Right forelimb (tissue), 1 donor: ENCODE data around the gene HSPG2.
A peak's percentile ranks its signal among the peaks of the same experiment; 100 is the strongest.
"Not testable (repeated sequence)": the region's sequence is repeated elsewhere in the genome, so short reads cannot be mapped to it uniquely, and the experiment has no call there.

Experiments used
- DNase-seq: peaks from one replicate; pipeline ENCODE4 v3.0.0-alpha.2; 2018

The HSPG2 gene

DNA sequence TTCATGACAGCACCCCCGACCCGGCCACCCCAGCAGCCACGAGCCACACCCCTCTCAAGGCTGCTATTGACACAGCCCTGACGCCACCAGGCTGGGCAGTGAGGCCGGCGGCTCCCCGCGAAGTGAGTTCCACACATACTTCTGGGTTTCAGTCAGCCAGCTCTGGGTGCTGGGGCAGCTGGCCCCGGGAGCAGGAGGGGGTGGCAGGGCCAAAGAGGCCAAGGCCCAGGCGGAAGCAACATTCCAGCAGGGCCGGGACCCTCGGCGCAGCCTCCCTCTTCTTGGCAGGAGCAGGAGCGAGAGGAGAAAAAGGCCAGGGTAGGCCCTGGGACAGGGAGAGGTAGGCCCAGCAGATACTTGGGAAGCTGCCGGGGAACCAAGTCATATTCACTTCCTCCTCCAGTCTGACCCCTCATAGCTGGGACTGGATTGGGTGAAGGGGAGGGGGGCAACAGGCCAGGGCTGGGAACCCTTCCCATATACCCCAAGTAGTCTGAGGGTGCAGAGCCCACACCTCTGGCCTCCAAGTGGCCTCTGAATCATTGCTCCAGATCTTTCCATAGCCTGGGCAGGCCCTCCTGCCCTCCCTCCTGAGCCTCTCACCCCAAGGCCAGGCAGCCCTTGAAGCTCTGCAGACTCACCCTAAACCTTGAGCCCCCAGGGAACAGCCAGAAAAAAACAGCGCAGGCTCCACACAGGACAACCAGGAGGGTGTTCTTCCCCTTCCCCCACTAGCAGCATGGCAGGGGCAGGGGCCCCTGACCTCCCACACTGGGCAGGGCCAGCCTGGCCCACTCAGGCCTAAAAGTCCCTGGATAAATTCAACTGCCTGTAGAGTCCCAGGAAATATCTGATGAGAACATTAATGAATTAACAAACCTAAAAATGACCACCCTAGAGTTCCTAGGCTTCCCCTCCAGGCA is 5.7 kb downstream of the HSPG2 start:
- DNase-seq = peak; percentile 65

DNA sequence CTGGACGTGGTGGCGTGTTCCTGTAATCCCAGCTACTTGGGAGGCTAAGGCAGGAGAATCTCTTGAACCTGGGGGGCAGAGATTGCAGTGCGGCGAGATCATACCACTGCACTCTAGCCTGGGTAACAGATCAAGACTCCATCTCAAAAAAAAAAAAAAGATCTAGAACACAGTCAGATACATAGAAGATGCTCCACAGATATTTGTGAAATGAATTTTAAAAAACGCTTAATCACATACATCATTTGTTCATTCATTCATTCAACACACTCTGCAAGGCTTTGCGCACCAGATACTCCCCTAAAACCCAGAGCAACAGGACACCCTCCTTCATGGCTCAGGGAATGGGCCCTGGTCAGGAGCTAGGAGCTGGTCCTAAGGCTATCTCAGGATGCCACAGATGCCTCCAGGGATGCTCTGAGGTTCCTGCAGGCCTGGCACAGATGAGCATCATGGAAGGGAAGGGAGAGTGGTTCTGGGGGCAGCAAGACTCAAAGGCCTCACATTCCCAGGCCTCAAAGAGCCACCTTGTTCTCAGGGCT is 6.4 kb downstream of the HSPG2 start:
- DNase-seq = no peak

DNA sequence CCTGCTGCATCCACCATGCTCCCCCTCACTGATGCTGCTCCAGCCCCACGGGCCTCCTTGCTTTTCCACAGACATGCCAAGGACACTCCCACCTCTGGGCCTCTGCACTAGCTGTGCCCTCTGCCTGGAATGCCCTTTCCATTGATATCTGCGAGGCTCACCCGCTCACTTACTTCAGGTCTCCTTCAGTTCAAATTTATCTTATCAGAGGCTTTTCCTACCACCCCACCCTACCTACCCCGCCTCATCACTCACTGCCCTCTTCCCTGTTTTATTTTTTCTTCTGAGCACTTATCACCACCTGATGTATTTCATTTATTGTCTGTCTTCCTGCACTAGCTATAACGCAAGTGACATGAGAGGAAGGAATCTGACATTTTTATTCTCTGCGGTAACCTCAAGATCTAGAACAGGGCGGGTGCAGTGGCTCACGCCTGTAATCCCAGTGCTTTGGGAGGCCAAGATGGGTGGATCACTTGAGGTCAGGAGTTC is 7.0 kb downstream of the HSPG2 start:
- DNase-seq = no peak

DNA sequence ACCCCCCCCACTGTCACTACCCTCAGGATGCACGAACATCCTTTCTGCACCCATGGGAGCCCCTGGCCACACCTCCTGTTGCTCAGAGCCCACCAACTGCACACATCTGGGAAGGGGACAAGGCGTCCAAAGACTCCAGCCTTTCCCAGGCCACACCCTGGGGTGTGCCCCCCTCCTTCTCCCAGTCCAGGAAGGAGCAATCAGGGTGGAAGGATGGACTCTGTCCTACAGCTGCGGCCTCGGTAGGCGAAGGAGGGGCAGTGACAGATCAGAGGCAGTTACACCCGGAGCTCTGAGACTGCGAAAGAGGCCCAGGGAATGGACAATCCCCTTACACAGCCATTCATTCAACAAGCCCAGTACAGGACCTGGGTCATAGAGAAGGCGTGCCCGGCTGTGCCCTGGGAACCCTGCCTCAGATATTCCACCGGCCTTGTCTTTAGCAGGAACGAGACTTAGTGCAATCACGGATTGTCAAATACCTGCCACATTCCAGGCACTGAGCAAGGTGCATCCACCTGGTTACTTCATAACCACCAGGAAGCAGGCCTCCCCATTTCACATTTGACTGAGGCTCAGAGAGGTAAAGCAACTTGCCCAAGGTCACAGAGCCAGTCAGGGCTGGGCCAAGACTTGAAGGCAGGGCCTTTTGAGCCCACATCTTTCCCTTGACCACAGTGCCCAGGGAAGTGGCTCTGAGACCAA is 9.4 kb downstream of the HSPG2 start:
- no peak for DNase-seq

DNA sequence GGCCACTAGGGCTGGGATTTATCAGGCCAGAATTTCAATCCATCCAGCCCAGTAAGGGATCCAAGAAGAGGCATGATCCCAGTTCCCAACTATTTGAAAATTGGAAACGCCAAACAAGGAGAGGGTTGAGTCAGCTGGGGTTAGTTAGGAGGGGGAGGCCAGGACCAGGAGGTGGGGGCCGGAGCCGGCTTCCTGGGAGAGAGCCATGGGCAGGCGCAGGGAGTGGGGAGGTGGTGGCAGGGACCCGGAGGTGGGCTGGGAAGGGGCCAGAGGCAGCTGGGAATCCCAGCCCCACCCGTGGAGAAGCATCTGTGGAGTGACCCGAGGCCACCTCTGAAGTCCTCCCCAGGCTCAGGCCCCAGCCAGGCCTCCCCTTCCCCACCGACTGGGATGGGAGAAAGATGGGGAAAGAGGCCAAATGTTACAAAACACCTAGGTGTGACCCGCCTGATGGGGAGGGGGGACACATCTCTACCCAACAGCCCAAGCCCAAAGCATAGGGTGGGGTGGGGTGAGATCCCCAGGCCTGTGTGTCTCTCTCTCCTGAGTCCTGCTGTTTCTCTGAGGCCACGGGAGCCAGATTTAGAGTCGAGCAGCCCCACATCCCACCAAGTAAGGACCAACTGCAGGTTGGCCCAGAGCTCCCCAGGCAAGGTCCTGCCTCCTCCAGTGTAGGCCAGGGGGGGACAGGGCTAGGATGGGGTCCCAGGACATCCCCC is 10.1 kb downstream of the HSPG2 start:
- no peak for DNase-seq

DNA sequence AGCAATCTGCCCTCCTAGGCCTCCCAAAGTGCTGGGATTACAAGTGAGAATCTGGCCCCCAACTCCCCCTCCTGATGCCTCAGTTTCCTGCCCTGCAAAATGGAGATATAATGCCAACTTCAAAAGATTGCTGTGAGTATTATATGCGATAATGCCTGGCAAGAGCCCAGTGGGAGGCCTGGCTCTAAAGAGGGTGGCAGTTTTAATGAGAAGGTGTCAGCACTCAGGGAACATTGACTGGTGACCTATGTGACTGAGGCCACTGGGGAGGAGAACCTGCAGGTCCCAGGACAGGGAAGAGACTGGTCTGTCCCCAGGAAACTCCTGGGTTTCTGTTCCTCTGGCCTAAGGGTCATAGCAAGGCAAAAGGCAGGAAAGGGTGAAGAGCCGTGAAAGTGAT is 11.0 kb downstream of the HSPG2 start:
- DNase-seq = no peak

DNA sequence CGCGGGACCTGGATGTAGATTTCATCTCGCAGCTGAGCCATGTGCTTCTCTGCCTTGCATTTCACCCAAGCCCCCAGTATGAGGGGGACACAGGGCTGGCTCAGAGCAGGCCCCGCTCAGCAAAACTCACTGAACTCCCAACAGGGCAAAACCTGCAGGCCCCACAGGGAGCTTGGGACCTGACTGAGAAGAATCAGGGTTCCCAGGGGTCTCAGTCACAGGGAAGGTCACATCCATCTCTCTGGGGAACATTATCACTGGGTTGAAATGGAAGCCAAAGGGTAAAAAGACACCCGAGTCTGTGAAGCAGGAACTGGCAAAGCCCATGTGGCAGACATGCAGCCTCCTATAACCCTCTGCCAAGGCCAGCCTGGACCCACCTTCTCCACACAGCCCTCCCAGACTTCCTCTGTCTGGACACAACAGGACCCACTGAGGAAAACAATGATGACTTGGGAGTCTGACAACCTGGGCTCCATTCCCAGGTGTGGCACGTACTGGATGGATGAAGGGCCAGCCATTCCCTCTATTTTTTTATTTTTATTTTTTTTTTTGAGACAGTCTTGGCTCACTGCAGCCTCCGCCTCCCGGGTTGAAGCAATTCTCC is 11.7 kb downstream of the HSPG2 start:
- no peak for DNase-seq

DNA sequence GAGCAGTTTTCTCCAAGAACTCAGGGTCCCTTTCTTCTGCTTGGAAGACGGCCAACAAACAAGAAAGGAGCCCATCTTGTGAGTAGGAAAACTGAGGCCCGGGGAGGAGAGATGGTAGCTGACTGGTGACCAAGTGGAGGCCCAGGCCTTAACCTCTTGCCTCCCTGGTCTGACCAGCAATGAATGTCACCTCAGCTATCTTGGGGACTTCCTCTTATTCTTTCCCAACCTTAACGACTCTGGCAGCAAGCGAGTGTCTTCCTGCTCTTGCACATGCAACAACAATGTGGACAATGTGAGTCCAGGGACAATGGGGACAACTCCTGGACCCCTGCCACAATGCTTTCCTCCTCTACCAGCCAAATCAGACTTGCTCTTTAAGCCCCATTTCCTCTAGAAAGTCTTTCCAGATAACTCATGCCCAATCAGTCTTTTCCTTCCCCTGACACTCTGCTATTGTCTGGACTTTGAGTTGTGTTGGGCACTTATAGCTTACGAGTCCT is 12.6 kb downstream of the HSPG2 start:
- DNase-seq = no peak

DNA sequence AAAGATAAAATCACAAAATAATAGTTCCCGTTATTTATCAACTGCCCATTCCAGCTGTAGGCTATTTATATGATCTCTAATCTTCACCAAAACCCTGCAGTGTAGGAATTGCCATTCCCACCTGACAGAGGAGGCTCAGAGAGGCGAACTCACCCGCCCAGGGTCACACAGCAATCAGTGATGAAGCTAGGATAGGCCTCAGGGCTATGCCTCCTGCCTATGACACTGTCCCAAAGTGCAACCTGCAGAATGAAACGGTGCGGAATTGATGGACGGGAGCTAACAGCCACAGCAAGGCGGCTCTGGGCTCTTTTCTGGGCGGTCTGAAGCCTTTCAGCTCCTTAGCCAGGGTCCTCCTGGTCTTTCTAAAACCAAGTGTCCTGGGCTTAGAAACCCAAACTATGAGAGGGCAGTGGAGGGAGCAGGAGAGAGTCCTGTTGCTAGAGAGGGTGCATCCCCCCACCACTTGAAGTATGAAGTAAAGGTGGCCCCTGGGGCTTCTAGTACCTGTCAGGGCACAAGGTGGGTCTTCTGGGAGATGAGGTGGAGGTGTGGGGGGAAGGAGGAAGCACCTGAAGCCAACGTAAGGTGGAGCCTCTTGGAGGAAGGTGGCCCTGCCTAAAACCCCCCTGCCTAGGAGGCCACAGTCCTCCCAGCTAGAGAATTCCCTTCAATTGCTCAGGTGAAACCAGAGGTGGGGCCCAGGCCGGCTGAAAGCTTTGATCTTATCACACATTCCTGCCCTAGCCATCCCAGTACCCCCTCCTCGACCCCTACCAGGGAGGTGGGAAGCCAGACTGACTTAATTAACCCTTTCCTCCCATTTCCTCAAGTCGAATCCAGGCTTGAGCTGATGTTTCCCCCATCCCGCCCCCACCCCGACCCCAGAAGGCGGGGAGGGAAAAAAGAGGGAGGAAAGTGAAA is 14.8 kb downstream of the HSPG2 start:
- no peak for DNase-seq

DNA sequence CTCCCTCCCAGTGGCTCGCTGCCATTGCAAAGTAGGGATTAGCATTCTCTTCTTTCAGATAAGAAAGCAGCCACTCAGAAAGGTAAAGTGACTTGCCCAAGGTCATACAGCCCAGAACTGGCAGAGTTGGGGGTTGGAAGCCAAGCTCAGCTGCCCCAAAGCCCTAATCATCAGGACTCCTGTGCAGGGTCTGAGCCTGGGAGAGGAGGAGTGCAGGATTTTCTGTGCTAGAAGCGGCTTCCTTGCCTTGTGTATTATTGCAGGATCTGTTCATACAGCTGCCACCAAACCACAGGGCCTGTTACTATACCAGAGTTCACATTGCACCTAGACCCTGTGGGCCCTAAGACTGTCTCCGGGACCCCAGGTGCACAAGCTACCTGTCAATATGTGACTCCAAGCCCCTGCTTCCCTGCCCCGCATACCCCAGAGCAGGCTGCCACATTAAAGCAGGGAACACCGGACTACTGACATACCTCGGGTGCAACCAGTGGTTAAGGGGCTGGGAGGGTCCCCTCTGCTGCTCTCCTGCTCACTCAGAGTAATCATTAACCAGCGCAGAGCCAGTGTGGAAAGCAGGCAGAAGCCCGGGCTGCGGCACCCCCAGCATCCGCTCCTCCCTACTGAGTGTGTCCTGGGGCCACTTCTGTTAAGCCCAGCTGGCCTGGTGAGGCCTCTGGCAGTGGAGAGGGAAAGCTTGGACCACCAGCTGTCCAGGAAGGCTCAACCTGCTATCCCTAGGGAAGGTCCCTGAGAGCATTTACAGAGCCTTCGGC is 15.8 kb downstream of the HSPG2 start:
- DNase-seq = no peak

DNA sequence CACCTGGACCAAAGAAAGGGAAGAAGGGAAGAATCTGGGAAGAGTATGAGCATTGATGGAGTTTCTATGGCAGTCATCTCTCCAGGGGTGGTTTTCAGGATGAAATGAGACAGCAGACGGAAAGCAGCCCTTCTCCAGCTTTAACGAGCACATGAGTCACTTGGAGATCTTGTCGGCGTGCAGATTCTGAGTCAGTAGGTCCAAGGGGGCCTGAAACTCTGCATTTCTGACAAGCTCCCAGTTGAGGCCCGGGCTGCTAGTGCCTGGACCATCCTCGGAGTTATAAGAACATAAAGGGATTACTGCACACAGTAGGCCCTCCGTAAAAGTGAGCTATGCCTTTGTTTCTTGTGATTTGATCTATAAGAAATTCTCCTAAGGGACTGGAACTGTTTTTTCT is 17.6 kb downstream of the HSPG2 start:
- DNase-seq = no peak

DNA sequence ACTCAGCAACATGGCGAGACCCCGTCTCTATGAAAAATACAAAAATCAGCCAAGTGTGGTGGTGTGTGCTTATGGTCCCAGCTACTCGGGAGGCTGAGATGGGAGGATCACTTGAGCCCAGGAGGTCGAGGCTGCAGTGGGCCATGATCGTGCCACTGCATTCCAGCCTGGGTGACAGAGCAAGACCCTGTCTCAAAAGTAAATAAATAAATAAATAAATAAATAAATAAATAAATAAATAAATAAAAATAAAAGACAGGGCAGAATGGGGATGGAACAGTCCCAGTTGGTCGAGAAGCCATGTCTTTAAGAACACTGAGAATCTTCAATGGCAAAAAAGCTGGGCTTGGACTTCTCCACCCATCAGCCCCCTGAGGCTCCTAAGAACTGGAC is 19.9 kb downstream of the HSPG2 start:
- DNase-seq = not testable (repeated sequence)

DNA sequence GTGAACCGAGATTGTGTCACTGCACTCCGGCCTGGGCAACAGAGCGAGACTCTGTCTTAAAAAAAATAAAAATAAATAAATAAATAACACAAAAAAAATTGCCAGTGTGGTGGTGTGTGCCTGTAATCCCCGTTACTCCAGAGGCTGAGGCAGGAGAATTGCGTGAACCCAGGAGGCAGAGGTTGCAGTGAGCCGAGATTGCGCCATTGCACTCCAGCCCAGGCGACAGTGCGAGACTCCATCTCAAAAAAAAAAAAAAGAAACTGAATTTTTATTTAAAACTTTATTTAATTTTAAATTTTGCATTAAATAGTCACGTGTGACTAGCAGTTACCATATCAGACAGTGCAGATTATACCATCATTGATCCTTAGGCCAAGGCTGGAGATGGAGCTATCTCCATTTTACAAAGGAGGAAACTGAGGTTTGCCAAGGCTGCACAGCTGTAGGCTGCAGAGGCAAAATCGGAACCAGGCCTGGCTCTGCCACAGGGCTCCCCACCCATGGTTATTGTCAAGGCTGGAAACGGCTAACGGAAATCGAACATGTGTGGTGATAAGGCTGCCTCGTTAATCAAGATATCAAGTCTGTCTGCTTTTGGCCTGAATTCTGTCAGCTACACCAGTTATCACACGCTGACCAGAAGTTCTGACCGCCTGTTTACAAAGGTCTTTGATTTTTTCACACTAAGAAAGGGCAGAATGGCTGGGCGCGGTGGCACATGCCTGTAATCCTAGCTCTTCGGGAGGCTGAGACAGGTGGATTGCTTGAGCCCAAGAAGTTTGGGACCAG is 20.5 kb downstream of the HSPG2 start:
- DNase-seq = no peak

DNA sequence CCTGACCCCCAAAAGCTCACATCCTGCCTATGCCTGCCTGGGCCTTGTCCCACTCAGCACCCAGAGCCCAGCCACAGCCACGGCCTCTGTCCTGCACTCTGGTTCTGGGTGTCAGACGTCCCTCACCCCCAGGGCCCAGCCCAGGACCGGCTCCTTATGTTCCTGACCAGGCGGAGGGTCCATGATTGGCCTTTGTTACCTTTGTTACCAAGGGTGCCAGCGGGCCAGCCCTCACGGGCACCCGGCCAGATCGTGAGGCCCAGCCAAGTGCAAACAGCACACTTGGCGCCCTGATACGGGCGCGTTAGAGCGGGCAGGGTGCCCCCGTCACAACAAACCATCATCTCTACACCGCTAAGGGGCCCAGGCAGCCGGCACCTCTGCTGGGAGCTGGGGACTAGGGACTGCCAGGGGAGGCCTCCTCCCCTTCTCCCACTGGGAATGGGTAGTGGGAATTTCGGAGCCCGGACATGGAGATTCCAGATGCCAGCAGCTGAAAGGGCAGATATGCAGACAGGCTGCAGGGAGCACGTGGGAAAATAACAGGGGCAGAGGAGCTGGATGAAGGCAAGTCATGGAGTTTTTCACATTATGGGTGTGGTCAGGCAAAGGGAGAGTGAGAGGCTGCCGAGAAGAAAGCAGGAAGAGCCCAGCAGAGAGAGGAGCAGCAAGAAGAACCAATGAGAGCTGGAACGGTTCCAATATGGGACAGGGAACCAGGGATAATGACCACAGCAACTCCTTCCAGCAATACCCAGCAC is 22.1 kb downstream of the HSPG2 start:
- no peak for DNase-seq

DNA sequence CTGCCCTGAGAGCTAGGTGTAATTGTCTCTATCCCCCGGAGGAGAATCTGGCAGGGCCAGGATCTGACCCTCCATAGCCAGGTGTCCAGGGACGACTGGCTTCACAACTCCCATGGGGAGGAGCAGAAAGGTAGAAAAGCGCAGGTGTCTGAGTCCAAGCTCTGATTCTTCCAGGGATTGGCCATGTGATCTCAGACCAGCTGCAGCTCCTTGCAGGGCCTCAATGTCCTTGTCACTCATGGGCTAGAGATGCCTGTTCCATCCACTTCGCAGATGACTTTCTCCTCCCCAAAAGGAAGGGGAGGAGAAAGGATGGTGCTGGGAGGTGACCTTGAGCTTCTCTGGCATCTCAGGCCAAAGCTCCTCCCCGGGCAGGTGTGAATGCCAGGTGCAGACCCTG is 22.7 kb downstream of the HSPG2 start:
- no peak for DNase-seq

DNA sequence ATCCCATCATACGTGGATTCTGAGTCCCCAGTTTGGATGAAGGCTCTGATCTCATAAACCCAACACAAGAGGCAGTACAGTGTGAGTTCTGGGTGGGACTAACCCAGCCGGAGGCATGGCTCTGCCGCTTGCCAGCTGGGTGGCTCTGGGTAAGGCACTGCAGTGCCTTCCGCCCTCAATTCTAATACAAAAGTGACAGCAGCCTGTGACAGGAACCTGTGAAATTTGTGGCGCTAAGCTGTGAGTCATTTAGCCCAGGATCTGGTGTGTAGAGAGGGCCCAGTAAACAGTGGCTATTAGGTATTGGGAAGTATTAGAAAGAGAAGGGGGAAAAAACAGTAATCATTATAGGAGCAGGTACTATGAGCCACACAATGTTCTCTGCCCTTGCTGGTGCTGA is 23.3 kb downstream of the HSPG2 start:
- no peak for DNase-seq

DNA sequence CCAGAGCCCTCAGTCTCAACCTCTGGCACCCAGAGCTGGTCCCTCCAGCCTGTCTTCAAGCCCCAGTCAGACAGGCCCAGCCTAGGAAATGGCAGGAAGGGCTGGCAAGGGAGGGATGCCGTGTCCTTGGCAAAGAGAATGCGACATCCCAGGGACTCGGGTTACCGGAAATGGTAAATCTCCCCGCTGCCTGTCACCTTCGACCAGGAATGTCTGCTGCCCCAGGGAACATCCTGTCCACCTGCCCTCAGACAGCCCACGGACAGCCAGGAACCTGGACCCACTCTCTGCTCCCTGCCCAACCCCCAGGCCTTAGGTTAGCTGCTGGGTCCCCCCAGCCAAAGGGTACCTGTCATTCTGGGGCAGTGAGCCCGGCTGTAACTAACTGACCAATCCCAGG is 23.9 kb downstream of the HSPG2 start:
- DNase-seq = no peak

DNA sequence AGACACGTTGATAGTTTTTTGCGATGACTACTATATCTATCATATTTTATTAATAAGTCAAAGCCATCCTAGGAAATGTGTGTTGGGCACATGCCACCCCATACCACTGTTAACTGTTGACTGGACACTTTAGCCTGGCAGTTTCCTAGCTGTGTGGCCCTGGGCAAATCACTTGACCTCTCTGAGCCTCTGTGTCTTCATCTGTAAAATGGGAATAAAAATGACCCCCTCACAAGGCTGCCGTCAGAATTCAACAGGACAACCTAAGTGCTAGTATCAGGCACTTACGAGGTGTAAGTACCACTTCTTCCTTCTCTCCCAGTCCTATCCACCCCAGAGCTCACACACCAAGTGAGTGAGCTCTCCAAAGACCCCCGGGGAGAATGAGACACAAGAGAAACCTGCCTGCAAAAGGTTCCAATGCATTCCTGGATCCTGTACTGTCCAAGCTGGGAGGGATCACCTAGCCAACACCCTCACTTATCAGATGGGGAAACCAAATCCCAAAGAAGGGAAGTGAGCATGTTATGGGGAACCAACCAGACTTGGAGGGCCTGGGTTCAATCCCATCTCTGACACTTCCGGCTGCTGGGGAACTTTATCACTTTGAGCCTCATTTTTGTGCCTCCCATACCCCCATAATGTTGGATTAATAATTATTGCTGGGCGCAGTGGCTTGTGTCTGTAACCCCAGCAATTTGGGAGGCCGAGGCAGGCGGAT is 24.9 kb downstream of the HSPG2 start:
- no peak for DNase-seq
